Globus pallidus (tissue), 1 donor: ENCODE measurements around the gene ZNF71.
"Not testable (repeated sequence)": the region's sequence is repeated elsewhere in the genome, so short reads cannot be mapped to it uniquely, and the experiment has no call there.

ENCODE experiments used
- DNase-seq: peaks from one replicate; pipeline ENCODE4 v3.0.0-alpha.2; 2015; ENCODE audit warnings: low spot score

Gene ZNF71

GRCh38 chr19:56622374-56622773 is 27.3 kb downstream of the ZNF71 start:
- no peak for DNase-seq

- DNase-seq: no peak
Observed at GRCh38 chr19:56623006-56623405, 27.9 kb downstream of the ZNF71 start.

DNA sequence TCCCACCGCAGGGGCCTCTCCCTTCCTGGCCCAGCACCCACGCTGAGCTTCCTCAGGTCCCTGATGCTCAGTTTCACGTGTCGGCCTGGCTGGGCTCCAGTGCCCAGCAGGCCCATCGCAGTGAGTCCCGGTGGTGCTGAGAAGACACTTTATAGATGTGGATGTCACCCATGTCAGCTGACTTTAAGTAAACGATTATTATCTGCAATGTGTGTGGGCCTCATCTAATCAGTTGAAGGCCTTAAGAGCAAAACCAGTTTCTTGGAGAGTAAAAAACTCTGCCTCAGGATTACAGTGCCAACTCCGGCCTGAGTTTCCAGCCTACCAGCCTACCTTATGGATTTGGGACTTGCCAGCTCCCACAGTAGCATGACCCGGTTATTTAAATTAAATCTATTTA is 30.6 kb downstream of the ZNF71 start:
- no peak for DNase-seq

GRCh38 chr19:56633021-56633420 is 37.9 kb downstream of the ZNF71 start:
- DNase-seq: no peak

GRCh38 chr19:56637976-56638555 is 43.0 kb downstream of the ZNF71 start:
- DNase-seq: peak; percentile 73

- peak; percentile 5 for DNase-seq
Observed at GRCh38 chr19:56639217-56639616, 44.1 kb downstream of the ZNF71 start.

- DNase-seq: no peak
Observed at GRCh38 chr19:56642711-56643459, 47.8 kb downstream of the ZNF71 start, which contains the start of gene SMIM17. TSS of gene SMIM17 (plus strand) at chr19:56643159. CDS start at chr19:56645668, 2,509 bp downstream.

DNA sequence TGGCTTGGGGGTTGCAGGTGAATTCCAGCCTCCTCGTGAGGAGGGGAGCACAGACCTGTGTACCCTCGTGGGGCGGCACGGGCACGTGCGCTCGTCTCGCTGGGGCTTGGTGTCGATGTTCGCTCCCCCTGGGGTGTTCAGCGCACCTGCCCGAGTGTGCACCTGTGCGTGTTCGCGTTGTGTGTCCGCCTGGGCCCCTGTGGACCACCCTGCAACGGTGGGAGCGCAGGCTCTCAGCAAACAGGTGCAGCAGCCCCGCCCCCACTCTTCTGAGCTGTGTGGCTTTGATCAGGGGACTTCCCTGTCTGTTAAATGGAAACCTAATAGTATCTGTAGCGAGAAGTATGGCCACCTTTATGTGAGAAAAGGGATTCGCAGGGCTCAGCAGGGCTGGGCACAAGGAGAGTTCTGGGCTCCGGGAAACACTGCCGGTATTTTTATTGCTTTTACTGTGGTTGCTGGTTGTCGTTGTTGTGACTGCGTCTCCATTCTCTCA is 48.4 kb downstream of the ZNF71 start:
- no peak for DNase-seq

GRCh38 chr19:56654151-56654550 is 59.0 kb downstream of the ZNF71 start:
- no peak for DNase-seq

GRCh38 chr19:56660381-56661107 is 65.4 kb downstream of the ZNF71 start:
- no peak for DNase-seq

GRCh38 chr19:56661248-56661647 is 66.1 kb downstream of the ZNF71 start:
- no peak for DNase-seq

GRCh38 chr19:56663931-56664500 is 68.9 kb downstream of the ZNF71 start:
- no peak for DNase-seq

DNA sequence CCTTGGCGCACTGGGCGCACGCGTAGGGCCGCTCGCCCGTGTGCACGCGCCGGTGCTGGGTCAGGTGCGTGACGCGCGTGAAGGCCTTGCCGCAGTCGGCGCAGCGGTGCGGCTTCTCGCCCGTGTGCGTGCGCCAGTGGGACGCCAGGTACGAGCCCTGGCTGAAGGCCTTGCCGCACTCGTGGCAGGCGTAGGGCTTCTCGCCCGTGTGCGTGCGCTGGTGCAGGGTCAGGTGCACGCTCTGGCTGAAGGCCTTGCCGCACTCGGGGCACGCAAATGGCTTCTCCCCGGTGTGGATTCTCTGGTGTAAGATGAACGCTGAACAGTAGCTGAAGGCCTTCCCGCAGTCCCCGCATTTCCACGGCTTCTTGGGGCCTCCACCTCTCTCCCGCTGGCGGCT is 69.4 kb downstream of the ZNF71 start:
- DNase-seq: no peak

DNA sequence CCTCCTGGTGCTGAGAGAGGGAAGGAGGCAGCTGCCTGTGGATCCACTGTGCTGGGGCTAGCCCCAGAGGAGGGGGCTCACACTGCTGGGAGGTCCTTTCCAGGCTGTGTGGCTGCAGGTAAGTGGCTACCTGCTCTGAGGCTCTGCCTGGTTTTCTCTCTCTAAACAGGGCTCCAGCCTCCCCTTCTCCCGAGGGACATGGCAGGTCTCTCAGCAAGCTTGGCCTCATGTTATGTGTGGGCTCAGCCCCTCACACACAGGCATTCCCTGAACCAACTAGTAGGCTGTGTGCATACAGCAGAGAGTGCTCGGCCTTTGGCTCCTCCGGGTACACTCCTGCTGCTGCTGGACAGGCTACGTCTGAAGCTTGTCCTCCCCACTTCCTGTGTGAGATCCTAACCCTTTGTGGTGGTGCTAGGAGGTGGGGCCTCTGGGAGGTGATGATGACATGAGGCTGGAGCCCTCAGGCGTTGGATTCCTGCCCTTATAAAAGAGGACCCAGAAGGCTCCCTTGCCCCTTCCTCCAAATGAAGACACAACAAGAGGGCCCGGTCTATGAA is 72.3 kb downstream of the ZNF71 start:
- DNase-seq: no peak

DNA sequence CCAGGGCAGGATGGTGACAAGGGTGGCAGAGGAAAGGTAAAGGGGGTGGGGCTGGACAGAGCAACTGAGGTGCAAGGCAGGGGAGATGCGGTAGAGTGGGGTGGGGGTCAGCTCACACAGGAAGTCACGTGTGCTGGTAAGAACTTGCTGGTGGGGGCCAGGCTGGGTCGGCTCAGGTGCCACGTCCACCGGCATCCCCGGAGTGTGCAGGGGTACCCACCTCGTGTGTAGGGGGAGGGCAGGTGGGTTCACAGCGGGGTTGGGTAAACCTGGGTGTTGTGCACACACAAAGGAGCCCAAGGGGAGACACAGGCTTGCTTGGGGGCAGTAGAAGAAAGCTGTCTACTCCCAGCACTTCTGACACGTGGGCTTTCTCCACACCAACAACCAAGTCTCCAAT is 73.6 kb downstream of the ZNF71 start:
- DNase-seq: no peak

GRCh38 chr19:56670401-56670960 is 75.4 kb downstream of the ZNF71 start:
- no peak for DNase-seq

- DNase-seq: no peak
Observed at GRCh38 chr19:56670961-56671612, 76.0 kb downstream of the ZNF71 start.

DNA sequence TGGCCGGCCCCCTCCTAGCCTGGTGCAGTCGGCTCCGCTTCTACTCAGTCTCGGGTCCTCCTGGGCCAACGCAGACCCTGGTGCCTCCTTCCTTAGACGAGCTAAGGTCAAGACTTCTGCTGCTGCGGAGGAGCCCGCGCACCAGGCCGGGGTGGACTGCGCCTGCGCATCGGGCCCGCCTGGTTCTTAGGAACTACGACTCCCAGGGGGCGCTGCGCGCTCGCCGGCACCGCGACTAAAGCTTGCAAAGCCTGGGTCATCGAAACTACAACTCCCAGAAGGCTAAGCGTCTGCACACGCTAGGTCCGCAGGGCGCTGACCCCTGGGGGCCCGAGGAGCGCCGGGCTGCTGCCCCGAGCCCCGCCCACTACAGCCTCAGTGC is 76.5 kb downstream of the ZNF71 start, which contains the start of gene ZNF835:
ZNF835 (minus strand) TSS at position 145 of the 382 bp plus-strand sequence. CDS start 6,559 bp downstream, outside the sequence.
- peak; percentile 96 for DNase-seq

DNA sequence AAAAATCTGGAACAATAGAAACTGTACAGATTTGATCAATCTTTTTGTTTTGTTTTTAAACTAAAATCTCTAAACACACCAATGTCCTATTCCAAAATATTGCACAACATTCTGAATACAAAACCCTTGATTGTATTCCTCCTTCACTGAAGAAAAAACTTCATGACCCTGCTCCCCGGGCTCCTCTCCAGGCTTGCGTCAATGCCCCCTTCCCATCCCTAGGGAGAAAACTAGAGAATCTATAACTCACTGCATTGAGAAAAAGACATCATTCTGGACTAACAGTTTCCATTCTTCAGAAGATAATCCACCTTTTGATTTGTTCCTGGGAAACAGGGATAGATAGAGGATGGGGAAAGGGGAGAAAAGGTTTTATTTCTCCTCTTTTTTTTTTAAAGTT is 77.5 kb downstream of the ZNF71 start:
- DNase-seq: not testable (repeated sequence)
